ENCODE results near the gene TM4SF20.

DNA sequence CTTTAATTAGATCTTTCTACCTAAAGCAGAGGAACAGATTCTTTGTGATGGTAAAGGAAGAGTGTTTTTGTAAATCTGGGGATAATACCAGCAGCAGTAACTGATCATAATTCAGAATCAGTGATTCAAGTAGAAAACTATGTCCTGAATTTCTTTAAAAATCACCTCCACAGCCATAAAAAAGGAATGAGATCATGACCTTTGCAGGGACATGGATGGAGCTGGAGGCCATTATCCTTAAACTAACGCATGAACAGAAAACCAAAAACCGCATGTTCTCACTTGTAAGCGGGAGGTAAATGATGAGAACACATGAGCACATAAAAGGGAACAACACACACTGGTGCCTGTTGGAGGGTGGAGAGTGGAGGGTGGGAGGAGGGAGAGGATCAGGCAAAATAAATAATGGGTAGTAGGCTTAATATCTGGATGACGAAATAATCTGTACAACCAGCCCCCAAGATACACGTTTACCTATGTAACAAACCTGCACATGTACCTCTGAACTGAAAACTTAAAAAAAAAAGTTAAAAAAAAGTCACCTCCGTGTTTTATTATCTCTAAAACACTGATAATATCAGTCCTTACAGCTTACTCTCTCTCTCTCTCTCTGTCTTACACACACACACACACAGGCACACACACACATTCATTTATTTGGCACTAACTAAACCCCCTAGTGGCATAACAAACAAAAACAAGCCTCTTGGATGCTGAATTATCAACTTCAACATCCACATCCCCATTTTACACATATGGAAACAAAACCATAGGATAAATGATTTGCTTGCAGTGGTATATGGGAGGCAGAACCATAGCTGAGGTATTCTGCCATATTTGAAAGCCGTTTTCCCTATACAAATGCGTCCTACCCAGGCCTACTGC is 1.4 kb downstream of the TM4SF20 start:
- TF ChIP-seq POLR2A (IDR thresholded peaks at IDR 0.05) = no peak
- TF ChIP-seq, protein P1, sequence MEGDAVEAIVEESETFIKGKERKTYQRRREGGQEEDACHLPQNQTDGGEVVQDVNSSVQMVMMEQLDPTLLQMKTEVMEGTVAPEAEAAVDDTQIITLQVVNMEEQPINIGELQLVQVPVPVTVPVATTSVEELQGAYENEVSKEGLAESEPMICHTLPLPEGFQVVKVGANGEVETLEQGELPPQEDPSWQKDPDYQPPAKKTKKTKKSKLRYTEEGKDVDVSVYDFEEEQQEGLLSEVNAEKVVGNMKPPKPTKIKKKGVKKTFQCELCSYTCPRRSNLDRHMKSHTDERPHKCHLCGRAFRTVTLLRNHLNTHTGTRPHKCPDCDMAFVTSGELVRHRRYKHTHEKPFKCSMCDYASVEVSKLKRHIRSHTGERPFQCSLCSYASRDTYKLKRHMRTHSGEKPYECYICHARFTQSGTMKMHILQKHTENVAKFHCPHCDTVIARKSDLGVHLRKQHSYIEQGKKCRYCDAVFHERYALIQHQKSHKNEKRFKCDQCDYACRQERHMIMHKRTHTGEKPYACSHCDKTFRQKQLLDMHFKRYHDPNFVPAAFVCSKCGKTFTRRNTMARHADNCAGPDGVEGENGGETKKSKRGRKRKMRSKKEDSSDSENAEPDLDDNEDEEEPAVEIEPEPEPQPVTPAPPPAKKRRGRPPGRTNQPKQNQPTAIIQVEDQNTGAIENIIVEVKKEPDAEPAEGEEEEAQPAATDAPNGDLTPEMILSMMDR (IDR thresholded peaks at IDR 0.05) = no peak
